AG04450 (cell line): ENCODE results near the gene HSPG2. TPM values are rescaled to one million over a fixed set of nuclear protein-coding genes. Genes with fewer than 3 reads are reported as not detected.

ENCODE experiments used
- CTCF ChIA-PET: fragments of 300-600, 350-600 bp; formaldehyde crosslinking; extraction: SDS; loops from one replicate; lab custom pipeline; 2022; ENCODE audit warnings: antibody characterized with exemption, inconsistent platforms; lab: Charles Lee
- POLR2A ChIA-PET: fragments of 350-600 bp; formaldehyde crosslinking; extraction: SDS; loops from one replicate; lab custom pipeline; 2021; ENCODE audit warnings: antibody characterized with exemption, inconsistent platforms; lab: Yijun Ruan, JAX
- DNase-seq: peaks from one replicate; pipeline ENCODE4 v3.0.0-alpha.2; 2011; ENCODE audit warnings: low read depth, low spot score
- H3K27ac ChIP-seq: one replicate; pipeline ENCODE4 v1.5.1; 2012; ENCODE audit warnings: low read depth, low read length, control low read depth
- H3K27me3 ChIP-seq: one replicate; pipeline ENCODE4 v1.6.0; 2012; ENCODE audit warnings: low read length; ENCODE audit not compliant: control insufficient read depth, insufficient read depth
- H3K4me3 ChIP-seq: 2 replicates; pipeline ENCODE4 v1.5.1; 2011; ENCODE audit warnings: mild to moderate bottlenecking, low read depth, low read length, control low read depth
- H3K9me3 ChIP-seq: 2 replicates; pipeline ENCODE4 v1.5.1; 2012; ENCODE audit warnings: low read length; ENCODE audit not compliant: control insufficient read depth, insufficient read depth
- CTCF ChIP-seq: IDR thresholded peaks from 2 replicates; pipeline ENCODE4 v1.5.1; 2011; ENCODE audit warnings: low read depth, low read length, control low read depth, inconsistent platforms
- polyA plus RNA-seq: library from polyadenylated mRNA; depleted of rRNA; stranded (reverse); fragments of >200 nt; gene quantifications from 2 replicates; pipeline ENCODE4 v1.2.3, GENCODE V29; 2011

The HSPG2 gene
- polyA plus RNA-seq, 1 experiment = 9.7 TPM

- POLR2A ChIA-PET = no interaction called here
- CTCF ChIA-PET = no interaction called here
- Histone ChIP-seq H3K4me3 (no peak overlapping the region), H3K27ac (no peak overlapping the region), H3K27me3 (no peaks in the 10 kb centered on the region), H3K9me3 (no peaks in the 10 kb centered on the region)
- DNase-seq = no peak
- no peak for TF ChIP-seq CTCF
Observed at GRCh38 chr1:21961799-21962198, 24.7 kb upstream of the HSPG2 start.

- ChIA-PET CTCF (no interaction called here), POLR2A (interaction anchor here (0.6 kb wide), 1 partner anchor 441 kb away, joined by 4 read pairs; no protein-coding TSS in a partner anchor)
- no peaks in the 10 kb centered on the region for H3K27me3 ChIP-seq
- no peak overlapping the region for H3K4me3 ChIP-seq
- TF ChIP-seq CTCF = no peak
- no peaks in the 10 kb centered on the region for H3K9me3 ChIP-seq
- no peak overlapping the region for H3K27ac ChIP-seq
- DNase-seq = no peak
Observed at GRCh38 chr1:21961337-21961736, 24.2 kb upstream of the HSPG2 start.

- Histone ChIP-seq H3K27me3 (peaks cover 3% of the 10 kb centered on the region), H3K9me3 (no peaks in the 10 kb centered on the region), H3K27ac (no peak overlapping the region), H3K4me3 (no peak overlapping the region)
- ChIA-PET POLR2A (no interaction called here), CTCF (interaction anchor here (1.9 kb wide), 1 partner anchor 17 kb away, joined by 6 read pairs; no protein-coding TSS in a partner anchor)
- no peak for TF ChIP-seq CTCF
- no peak for DNase-seq
Observed at GRCh38 chr1:21956720-21957552, 19.8 kb upstream of the HSPG2 start.

- CTCF ChIA-PET = interaction anchor here (1.2 to 1.9 kb wide), 3 partner anchors 8 to 16 kb away, joined by 3 to 6 read pairs (median 5); no protein-coding TSS in a partner anchor
- no peak overlapping the region for H3K4me3 ChIP-seq
- no peak for TF ChIP-seq CTCF
- DNase-seq = no peak
- no peak overlapping the region for H3K27ac ChIP-seq
- POLR2A ChIA-PET = no interaction called here
- peaks cover 3% of the 10 kb centered on the region for H3K27me3 ChIP-seq
- H3K9me3 ChIP-seq = no peaks in the 10 kb centered on the region
Observed at GRCh38 chr1:21955501-21956281, 18.6 kb upstream of the HSPG2 start.

GRCh38 chr1:21955058-21955457 lies 17.9 kb upstream of the HSPG2 start:
- CTCF ChIA-PET = interaction anchor here (1.2 to 1.9 kb wide), 3 partner anchors 8 to 15 kb away, joined by 3 to 6 read pairs (median 5); no protein-coding TSS in a partner anchor
- H3K9me3 ChIP-seq = no peaks in the 10 kb centered on the region
- POLR2A ChIA-PET = no interaction called here
- H3K27me3 ChIP-seq = peaks cover 5% of the 10 kb centered on the region
- TF ChIP-seq CTCF = no peak
- H3K27ac ChIP-seq = no peak overlapping the region
- no peak for DNase-seq
- no peak overlapping the region for H3K4me3 ChIP-seq
